ENCODE results near the gene PLXNB3.

The PLXNB3 gene

DNA sequence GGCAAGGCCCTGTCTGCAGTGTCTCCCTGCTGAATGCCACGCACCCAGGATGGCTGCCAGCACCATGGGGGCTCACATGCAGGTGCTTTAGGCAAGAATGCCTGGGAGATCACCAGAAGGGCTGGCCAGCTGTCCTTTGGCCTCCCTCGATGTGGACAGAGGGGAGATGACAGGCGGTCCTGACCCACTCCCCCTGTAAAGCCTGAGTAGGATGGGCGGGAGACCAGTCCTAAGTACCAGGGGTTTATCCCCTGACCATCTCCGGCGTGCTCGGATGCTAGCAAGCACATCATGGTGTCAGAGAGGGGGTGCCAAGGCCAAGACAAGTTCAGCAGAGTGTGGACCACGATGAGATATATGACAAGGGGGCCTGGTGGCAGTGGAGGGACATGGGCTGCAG, 61.0 kb downstream of the PLXNB3 start:
- peaks cover 13% of the 10 kb centered on the region for H3K27me3 ChIP-seq (ENCODE audit: control insufficient read depth, insufficient read depth, low read length)
- no peak overlapping the region for H3K9ac ChIP-seq (ENCODE audit: low read length)
- no peaks in the 10 kb centered on the region for H3K4me1 ChIP-seq (ENCODE audit: control insufficient read depth, insufficient read depth, low read length)
- H3K36me3 ChIP-seq (ENCODE audit: control insufficient read depth, insufficient read depth, low read length), result no peaks in the 10 kb centered on the region
- H3K4me3 ChIP-seq (ENCODE audit: low read length), result no peak overlapping the region
- H3K27ac ChIP-seq (ENCODE audit: low read depth, low read length), result no peak overlapping the region
